HL-60 (cell line): ENCODE results near the gene ZNF593OS.

Experiments used
- DNase-seq, 2 experiments: peaks; one replicate each; pipeline ENCODE4 v3.0.0-alpha.2; 2010 to 2020; ENCODE audit warnings: low read depth in 1 of 2, low spot score in 1 of 2
- H3K27ac ChIP-seq: fragments of 250-450 bp; sonication (Bioruptor Pico); replicated peaks from 2 replicates; pipeline ENCODE4 v1.5.1; 2020; ENCODE audit warnings: mild to moderate bottlenecking, moderate library complexity
- H3K27me3 ChIP-seq: fragments of 250-450 bp; sonication (Bioruptor Pico); 2 replicates; pipeline ENCODE4 v1.5.1; 2021; ENCODE audit warnings: mild to moderate bottlenecking, moderate library complexity; ENCODE audit not compliant: insufficient read depth, poor library complexity, severe bottlenecking
- H3K4me3 ChIP-seq: replicated peaks from 2 replicates; pipeline ENCODE4 v1.5.1; 2011; ENCODE audit warnings: mild to moderate bottlenecking, control low read depth, low read length; ENCODE audit not compliant: insufficient read depth
- GABPA ChIP-seq: IDR thresholded peaks from 2 replicates; pipeline ENCODE4 v1.6.1; 2012; ENCODE audit warnings: low read depth
- POLR2AphosphoS5 ChIP-seq: IDR thresholded peaks from 2 replicates; pipeline ENCODE4 v1.6.1; 2012; ENCODE audit warnings: low read depth
- SPI1 ChIP-seq: IDR thresholded peaks from 2 replicates; pipeline ENCODE4 v1.6.1; 2012; ENCODE audit warnings: low read depth, mild to moderate bottlenecking, borderline replicate concordance
- TF ChIP-seq, protein P1 (sequence below): IDR thresholded peaks from one replicate; pipeline ENCODE4 v1.5.1; 2011; ENCODE audit warnings: low read length, control low read depth, inconsistent platforms; ENCODE audit not compliant: insufficient read depth
- TF ChIP-seq, protein P2 (sequence below): IDR thresholded peaks from 2 replicates; pipeline ENCODE4 v1.6.1; 2012; ENCODE audit warnings: low read depth; ENCODE audit not compliant: insufficient replicate concordance

The ZNF593OS gene

GRCh38 chr1:26169669-26170471 lies 1.8 kb downstream of the ZNF593OS start, which contains the start of gene ZNF593:
TSS of gene ZNF593 (plus strand) at chr1:26169908. CDS start at chr1:26169984, 76 bp downstream.
- TF ChIP-seq POLR2AphosphoS5 (peak; percentile 88), SPI1 (no peak), GABPA (peak; percentile 57)
- TF ChIP-seq, protein P1, sequence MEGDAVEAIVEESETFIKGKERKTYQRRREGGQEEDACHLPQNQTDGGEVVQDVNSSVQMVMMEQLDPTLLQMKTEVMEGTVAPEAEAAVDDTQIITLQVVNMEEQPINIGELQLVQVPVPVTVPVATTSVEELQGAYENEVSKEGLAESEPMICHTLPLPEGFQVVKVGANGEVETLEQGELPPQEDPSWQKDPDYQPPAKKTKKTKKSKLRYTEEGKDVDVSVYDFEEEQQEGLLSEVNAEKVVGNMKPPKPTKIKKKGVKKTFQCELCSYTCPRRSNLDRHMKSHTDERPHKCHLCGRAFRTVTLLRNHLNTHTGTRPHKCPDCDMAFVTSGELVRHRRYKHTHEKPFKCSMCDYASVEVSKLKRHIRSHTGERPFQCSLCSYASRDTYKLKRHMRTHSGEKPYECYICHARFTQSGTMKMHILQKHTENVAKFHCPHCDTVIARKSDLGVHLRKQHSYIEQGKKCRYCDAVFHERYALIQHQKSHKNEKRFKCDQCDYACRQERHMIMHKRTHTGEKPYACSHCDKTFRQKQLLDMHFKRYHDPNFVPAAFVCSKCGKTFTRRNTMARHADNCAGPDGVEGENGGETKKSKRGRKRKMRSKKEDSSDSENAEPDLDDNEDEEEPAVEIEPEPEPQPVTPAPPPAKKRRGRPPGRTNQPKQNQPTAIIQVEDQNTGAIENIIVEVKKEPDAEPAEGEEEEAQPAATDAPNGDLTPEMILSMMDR: peak; percentile 91
- TF ChIP-seq, protein P2, sequence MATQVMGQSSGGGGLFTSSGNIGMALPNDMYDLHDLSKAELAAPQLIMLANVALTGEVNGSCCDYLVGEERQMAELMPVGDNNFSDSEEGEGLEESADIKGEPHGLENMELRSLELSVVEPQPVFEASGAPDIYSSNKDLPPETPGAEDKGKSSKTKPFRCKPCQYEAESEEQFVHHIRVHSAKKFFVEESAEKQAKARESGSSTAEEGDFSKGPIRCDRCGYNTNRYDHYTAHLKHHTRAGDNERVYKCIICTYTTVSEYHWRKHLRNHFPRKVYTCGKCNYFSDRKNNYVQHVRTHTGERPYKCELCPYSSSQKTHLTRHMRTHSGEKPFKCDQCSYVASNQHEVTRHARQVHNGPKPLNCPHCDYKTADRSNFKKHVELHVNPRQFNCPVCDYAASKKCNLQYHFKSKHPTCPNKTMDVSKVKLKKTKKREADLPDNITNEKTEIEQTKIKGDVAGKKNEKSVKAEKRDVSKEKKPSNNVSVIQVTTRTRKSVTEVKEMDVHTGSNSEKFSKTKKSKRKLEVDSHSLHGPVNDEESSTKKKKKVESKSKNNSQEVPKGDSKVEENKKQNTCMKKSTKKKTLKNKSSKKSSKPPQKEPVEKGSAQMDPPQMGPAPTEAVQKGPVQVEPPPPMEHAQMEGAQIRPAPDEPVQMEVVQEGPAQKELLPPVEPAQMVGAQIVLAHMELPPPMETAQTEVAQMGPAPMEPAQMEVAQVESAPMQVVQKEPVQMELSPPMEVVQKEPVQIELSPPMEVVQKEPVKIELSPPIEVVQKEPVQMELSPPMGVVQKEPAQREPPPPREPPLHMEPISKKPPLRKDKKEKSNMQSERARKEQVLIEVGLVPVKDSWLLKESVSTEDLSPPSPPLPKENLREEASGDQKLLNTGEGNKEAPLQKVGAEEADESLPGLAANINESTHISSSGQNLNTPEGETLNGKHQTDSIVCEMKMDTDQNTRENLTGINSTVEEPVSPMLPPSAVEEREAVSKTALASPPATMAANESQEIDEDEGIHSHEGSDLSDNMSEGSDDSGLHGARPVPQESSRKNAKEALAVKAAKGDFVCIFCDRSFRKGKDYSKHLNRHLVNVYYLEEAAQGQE: peak; percentile 32
- Histone ChIP-seq H3K27me3 (no peaks in the 10 kb centered on the region), H3K27ac (peak within 1 kb of the TSS; percentile 79), H3K4me3 (peak within 1 kb of the TSS; percentile 96)
- DNase-seq: peak; percentile 90 to 91

DNA sequence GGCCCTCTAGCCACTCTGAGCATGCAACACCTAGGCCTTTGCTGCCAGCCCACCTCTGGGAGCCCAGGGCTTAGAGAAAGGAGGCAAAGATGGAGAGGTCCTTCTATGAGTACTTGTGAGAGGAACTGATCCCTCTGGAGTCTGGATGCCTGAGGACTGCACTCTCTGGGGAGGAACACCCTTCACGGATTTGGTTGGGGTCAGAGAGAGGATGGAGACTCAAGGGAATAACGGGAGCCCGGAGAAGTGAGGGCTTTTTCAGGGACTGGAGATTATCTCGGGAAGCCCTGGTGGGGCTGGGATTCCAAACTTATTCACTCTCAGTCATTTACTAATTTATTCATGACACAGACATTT lies 2.5 kb downstream of the ZNF593OS start:
- Histone ChIP-seq H3K4me3 (no peak overlapping the region), H3K27me3 (no peaks in the 10 kb centered on the region), H3K27ac (no peak overlapping the region)
- TF ChIP-seq, protein P1: no peak
- TF ChIP-seq GABPA: no peak
- no peak for TF ChIP-seq SPI1
- TF ChIP-seq, protein P2: no peak
- no peak for DNase-seq

GRCh38 chr1:26168410-26169197 lies 3.0 kb downstream of the ZNF593OS start, which contains the start of gene C1orf232:
TSS of gene C1orf232 (minus strand) at chr1:26168963. CDS start at chr1:26168499, 464 bp downstream.
- H3K4me3 ChIP-seq: peak within 1 kb of the TSS; percentile 96
- DNase-seq: no peak
- H3K27me3 ChIP-seq: no peaks in the 10 kb centered on the region
- peak within 1 kb of the TSS; percentile 79 for H3K27ac ChIP-seq
- TF ChIP-seq GABPA (no peak), SPI1 (no peak)
- TF ChIP-seq, protein P2: no peak
- TF ChIP-seq, protein P1: no peak
